GM18505 (cell line): ENCODE data around the gene TEAD3.

Experiments used
- ATAC-seq: cut with Tn5 transposase; IDR thresholded peaks from one replicate; pipeline ENCODE4 v1.9.1; 2021; ENCODE audit not compliant: unreplicated experiment
- POLR2A ChIP-seq: IDR thresholded peaks from 4 replicates; pipeline ENCODE4 v1.6.1; 2011; ENCODE audit warnings: borderline replicate concordance; ENCODE audit not compliant: insufficient read depth, insufficient read length; ENCODE audit errors: extremely low read depth

The TEAD3 gene

DNA sequence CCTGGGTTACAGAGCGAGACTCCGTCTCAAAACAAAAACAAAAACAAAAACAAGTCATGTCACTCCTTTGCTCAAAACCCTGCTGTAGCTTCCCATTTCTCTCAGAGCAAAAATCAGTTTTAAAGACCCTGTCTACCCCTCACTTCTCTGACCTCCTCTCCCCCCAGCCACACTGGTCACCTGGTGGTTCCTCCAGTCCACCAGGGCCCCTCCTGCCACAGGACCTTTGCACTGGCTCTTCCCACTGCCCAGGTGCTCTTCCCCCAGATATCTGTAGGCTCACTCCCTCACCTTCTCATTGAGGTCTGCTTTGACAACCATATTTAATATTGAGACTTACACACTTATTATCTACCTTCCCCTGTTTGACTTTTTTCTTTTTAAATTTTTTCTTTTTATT, 4.9 kb upstream of the TEAD3 start:
- no peak for ATAC-seq
- TF ChIP-seq POLR2A: no peak

DNA sequence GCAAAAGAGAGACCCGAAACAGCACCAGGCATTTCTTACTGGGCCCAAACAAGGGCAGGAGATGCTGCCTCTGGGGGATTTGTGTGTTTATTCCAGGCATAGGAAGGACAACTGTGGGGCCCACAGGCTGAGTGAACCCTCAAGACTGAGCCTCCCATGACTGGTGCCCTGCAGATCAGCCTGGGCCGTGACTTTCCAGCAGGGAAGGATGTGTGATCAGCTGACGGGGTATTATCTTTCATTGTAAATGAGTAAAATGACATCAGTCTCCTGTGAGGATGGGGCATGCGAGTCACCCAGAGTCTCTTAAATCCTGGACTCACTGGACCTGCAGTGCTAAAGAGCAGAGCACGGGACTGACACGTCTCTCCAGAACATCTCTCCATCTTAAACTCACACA, 3.9 kb upstream of the TEAD3 start:
- no peak for ATAC-seq

DNA sequence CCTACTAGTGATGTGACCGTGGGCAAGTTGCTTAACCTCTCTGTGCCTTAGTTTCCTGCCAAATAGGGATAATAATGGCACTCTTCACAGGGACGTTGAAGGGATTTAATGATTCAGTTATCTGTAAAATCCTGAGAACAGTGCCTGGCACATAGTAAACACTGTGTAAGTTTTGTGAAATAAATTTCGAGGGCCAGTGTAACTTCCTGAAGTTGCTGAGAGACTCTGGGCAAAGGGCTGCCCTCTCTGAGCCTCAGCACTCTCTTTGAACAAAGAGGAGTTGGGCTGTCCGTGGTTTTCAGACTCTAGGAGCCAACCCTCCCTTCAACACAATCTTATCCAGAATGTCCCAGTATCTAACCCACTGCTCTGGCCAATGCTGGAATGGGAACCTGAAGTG, 2.5 kb upstream of the TEAD3 start:
- no peak for ATAC-seq
- no peak for TF ChIP-seq POLR2A

More for the DNA sequence above, 3.9 kb upstream of the TEAD3 start:
- TF ChIP-seq POLR2A: no peak

DNA sequence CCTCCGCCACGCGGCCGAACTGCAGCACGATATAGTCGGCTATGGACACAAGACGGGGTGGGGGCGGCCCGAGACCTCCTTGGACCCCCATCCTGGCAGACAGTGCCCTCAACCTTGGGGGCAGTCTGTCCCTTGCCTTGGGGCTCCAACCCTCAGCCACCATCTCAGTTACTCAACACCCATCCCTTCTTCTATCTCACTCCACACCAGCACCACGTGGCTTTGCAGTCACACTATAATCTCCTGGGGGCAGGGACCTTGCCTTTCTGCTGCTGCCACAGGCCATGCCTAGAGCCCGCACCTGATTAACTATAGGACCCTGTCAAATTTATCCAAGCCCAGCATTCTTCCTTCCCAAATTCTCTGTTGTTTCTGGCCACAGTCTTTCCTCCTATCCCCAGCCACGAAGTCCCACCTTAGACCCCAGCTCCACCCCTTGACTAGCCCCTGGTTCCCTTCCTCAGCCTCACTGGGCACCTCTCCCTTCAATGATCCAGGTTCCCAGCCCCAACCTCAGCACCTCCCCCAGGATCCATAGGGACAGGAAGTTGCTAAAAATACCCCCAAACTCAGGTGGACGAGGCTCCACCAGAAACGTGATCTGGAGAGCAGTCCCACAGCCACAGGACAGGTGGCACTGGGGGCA, 1.7 kb upstream of the TEAD3 start:
- TF ChIP-seq POLR2A: no peak
- ATAC-seq: no peak

DNA sequence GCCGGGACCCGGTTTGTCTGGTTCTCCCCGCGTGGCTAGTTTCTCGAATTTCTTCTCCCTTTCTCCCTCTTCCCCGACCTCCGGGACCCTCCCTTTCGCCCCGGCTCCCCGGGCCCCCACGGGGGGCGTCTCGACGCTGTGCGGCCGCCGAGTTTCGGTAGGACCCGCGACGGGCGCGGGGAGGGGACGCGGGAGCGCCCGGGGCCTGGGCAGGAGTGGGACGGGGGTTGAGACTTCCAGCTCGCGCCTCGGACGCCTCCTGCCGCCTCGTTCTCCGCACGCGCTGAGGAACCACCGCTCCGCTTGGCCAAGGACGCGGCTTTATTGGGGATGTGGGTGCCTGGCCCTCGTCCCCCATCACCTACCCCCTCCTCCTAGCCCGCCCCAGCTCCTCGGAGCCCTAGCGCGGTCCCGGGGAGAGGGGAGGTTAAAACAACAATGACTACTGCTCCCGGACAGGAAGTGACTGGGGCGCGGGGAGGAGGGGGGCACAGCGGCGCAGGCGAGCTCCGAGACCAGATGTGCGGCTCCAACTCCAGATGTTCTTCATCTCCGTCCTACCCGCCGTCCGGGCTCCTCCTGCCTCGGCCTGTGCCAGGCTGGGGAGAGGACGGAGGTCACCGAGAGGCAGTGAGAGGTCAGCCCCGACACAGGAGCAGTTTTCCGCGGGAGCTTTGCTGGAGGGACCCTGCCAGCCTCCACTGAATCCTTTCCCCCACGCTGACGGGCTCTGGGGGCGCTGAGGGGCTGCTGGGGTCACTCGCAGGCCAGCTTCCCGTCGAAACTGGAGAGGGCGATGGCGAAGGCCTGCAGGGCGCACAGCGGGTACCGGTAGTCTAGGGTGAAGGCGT, 917 bp upstream of the TEAD3 start:
- TF ChIP-seq POLR2A: no peak
- ATAC-seq: no peak

DNA sequence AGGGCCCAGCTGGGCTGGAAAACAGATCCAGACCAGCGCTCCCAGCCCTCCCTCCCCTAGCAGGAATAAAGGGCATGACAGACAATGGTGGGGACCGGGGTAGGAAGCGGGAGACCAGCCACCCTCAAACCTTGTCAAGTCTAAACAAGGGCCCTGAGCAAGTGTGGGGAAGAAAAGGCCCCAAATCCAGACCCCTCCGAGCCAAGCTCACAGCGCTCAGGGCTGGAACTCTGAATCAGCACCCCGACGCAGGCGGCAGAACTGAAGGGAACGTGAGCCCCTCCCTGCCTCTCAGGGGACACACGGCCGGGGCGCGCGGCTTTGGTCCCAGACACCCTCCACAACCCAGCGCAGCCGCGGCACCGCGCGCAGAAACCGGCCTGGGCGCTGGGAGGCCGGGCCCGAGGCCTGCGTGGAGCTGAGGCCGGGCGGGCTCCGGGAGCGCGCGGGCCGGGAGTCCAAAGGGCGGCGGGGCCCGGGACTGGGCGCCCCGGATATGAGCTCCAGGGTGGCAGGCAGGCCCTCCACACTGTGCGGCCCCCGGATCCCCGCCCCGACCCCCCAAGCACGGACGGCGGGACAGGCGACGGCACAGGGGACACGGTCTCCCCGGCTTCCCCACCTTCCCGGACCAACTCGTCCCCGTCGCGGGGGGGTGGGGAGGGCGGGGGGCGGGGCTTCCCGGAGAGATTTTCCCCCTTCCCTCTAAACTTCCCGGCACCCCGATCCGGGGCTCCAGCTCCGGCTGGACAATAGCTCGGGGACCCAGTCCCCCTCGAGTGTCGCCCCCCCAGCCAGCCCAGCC, 641 bp downstream of the TEAD3 start:
- ATAC-seq: no peak

DNA sequence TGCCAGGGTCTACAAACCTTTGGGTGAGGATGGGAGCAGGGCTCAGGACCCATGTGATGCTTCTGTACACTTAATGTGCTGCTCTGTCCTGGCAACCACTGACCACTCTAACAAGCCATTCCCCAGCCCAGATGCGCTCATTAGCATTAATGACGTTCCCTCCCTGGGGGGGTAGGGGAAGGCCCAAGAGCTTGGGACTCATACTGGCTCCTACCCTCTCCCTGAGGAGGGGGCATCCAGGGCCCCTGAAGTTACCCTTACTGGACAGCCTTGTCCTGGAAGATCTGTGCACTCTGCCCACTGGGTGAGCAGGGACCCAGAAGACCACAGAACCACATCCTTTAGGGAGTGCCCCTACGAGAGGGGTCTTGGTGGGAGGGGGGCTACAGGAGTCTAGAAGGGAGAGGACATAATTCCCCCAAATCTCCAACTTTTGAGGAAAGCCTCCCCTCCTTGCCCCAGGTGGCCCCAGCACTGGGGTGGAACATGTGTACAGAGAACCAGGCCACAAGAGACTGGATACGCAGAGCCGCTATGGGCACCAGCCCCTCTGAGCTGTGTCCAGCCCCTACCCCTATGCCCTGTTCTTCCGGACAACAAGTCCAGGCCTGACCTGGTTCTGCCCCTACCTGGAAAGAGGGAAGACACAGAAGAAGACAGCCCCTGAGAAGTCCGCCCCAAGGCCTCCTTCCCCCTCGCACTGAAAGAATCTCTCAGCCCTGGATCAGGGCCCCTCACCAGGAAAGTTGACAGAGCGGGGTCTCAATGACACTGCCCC, 1.4 kb downstream of the TEAD3 start:
- ATAC-seq: no peak
- no peak for TF ChIP-seq POLR2A

More for the DNA sequence above, 641 bp downstream of the TEAD3 start:
- TF ChIP-seq POLR2A: no peak

DNA sequence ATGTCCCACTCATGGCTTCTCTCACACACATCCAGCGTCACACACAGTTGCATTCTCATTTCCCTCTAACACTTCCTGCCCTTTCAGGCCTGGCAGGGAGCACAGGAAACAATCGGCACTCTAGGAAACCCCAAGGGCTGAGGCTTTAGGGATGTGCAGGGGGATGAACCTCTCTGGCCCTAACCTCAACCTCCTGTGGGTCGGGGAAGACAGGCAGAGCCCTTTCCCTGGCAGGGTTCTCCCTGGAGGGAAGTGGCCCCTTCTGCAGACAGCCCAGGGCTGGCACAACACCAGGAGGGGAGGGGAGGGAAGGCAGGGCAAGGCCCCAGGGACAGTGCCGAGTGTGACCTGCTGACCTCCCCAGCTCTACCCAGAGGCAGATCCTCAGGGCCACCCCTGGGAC, 2.7 kb downstream of the TEAD3 start:
- ATAC-seq: no peak
- TF ChIP-seq POLR2A: no peak

DNA sequence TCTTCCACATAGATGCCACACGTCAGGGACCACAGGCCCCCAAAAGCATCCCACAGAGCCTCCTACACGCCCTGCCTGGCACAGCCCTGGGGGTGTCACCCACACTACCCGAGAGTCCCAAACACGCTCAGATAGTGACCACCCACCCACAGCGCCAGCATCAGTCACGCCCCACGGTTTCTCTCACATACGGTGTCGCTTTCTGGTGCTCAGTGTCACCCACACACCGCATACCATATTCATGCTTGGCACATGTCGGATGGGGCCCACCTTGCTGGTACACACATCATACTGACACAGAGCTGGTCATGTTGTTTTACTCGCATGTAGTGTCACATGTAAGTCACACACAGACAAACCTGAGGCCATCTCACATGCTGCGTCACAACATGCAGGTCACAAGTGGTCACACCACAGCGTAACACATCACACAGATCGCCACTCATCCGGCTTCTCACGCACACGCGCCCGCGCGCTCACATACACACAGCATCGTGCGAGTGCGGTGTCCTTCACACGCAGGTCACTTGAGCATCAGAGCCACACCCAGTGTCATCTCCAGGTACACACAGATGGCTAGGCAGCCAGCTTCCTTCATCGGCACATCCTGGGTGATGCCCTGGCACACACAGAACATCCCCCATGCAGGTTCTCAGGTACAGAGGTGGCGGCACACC, 3.4 kb downstream of the TEAD3 start:
- ATAC-seq: no peak
- no peak for TF ChIP-seq POLR2A

DNA sequence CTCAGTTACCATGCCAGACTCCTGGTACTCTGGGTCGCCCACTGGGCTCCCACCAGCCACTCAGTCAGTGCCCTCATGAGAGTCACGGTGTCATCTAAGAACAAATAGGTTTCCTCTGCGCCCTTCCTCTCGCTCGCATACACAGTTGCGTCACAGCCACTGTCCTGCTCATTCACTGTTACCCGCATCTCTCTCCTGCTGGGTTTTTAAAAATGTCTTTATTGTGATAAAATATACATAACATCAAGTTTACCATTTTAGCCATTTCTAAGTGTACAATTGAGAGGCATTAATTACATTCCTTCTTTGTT, 4.0 kb downstream of the TEAD3 start:
- no peak for TF ChIP-seq POLR2A
- no peak for ATAC-seq

DNA sequence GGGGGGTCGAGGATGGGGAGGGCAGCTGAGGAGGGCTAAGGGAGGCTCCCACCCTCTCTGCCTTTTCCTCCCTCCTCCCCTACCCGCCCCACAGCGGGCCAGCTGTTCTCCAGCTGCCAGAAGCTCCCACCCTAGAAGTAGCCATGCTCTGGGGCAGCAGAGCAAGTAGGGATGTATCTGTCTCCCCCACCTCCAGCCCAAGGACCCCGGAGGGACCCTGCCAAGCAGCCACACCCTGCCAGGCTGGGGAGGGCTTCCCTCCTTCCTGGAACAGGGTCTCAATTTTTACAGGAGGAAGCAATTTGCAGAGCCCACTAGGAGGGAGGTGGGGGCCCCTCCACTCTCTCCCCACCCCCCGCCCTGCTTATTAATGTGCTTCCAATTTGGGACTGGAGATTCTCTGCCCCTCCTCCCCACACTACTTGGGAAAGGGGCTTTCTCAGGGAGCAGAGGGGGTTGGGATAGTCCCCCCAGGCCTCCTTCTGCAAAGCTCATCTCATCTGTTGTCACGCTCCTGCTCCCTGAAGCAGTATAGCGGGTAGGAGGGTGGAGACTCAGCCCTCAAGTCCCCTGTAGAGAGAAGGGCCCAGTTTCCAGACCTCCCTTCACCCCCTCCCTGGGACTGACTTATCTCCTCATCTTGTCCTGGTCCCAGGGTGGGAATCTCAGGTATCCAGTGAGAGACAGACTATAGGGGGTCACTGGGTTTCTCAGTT, 4.5 kb downstream of the TEAD3 start:
- no peak for TF ChIP-seq POLR2A
- no peak for ATAC-seq
